Fibroblast of skin of left biceps (primary cell): ENCODE measurements around the gene ACSM2B.
"Not testable (repeated sequence)": the region's sequence is repeated elsewhere in the genome, so short reads cannot be mapped to it uniquely, and the experiment has no call there.

Experiments
- DNase-seq, 2 experiments: peaks; one replicate each; pipeline ENCODE4 v3.0.0-alpha.2; 2013; ENCODE audit warnings: low read depth in 2 of 2

The ACSM2B gene

DNA sequence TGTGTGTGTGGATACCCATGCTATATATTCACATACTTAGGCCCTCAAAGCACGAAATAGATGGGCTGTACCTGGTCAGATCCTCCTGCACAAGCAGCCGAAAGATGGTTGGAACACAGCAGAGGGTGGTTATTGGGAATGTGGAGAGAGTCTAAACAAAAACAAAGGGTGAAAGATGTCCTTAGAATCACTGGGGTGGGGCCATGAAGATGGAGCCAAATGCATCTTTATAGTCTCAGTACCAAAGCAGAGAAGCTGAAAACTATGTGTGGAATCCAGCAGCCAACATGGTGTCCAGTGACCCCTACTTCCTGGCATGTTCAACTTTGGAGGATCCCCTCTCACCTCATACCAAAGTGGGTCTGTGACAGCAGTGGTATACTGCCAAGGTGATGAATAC, 19.5 kb upstream of the ACSM2B start:
- DNase-seq: not testable (repeated sequence)

DNA sequence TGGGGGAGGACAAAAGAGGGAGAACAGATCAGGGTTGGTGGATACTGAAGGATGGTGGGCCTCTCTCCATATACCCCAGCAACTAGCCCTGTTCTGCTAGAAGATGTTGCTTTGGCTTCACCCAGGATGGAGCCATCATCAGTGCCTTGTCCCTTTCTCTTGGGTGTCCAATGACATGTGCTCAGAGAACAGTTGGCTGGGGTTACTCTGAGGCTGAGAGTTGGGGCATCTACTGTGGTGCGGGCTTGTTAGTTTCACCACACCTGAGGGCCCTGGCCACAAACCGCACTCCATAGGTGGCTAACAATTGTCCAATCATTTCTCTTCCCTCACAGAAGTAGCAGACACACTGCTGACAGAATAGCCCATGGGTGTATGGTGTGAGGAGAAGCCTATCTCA, 18.9 kb upstream of the ACSM2B start:
- not testable (repeated sequence) for DNase-seq

DNA sequence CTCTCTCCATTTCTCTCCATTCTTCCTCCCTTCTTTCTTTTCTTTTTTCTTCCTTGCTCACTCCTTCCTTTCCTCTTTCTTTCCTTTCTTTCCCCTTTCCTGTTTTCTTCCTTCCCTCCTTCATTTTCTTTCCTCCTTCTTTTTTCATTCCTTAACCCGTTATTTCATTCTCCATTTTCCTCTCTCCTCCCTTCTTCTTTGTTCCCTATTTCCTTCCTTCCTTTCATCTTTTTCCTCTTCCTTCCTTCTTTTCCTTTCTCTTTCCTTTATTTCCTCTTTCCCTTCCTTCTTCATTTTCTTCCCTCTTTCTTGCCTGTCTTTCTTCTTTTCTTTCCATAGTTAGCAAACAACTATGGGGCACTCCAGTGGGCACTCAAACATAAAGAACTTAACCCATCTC, 16.6 kb upstream of the ACSM2B start:
- DNase-seq: not testable (repeated sequence)

DNA sequence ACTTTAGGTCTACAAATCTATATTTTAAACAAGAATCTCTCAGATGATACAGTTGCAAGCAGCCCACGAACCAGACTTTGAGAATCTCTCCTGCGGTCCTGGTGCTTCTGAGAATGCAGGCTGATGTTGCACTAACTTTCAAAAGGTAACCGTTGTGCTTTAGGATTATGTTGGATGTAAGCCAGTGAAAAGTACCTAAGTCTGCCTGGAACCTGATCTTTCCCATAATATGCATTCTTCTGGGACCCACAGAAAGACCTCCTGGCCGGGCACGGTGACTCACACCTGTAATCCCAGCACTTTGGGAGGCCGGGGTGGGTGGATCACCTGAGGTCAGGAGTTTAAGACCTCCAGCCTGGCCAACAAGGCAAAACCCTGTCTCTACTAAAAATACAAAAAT, 13.3 kb upstream of the ACSM2B start:
- not testable (repeated sequence) for DNase-seq

DNA sequence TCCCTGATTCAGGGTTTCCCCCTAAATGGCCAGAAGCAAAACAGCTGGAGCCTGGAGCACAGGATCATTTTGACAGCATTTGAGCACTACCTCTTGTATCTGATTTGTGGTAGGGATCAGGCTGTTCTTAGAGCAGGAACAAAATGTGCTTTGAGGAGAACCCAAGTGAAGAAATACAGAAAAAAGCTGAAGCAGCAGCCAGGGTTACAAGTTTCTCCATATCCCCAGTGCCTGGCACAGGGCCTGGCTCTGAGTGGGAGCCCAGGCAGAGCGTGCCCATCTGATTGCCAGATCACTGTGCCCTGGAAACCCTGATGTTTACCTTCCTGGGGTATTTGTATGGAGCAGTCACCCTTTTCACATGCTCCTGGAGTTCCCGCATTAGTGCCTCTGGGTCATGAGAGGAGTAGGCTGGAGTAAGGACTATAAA, 11.5 kb upstream of the ACSM2B start:
- DNase-seq: not testable (repeated sequence)

DNA sequence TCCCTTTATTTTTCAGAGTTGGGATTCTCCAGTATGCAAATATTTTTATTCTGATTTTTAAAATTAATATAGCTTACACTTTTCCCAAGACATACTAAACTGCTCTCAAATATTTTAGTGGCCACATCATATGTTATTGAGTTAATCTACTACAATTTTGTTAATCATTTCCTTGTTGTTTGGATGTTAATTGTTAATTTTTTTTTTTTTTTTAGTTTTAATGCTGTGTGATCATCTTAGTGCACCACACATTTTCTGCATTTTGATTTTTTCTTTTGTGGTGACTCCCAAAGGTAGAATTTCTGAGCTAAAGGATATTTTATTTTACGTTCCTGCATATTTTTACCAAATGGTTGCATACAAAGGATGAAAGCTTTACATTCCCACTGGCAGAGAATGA, 10.5 kb upstream of the ACSM2B start:
- DNase-seq: not testable (repeated sequence)

DNA sequence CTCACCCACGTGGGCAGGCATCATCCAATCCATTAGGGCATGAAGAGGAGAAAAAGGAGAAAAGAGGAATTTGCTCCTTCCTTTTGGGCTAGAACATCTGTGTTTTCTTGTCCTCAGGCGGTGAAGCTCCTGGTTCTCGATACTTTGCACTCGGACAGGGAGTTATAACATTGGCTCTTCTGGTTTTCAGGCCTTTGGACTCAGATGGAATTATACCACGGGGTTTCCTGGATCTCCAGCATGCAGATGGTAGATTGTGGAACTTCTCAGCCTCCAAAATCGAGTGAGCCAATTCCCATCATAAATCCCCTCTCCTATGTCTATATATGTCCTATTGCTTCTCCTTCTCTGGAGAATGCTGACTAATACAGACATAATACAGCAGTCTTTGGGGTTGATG, 9.9 kb upstream of the ACSM2B start:
- not testable (repeated sequence) for DNase-seq

DNA sequence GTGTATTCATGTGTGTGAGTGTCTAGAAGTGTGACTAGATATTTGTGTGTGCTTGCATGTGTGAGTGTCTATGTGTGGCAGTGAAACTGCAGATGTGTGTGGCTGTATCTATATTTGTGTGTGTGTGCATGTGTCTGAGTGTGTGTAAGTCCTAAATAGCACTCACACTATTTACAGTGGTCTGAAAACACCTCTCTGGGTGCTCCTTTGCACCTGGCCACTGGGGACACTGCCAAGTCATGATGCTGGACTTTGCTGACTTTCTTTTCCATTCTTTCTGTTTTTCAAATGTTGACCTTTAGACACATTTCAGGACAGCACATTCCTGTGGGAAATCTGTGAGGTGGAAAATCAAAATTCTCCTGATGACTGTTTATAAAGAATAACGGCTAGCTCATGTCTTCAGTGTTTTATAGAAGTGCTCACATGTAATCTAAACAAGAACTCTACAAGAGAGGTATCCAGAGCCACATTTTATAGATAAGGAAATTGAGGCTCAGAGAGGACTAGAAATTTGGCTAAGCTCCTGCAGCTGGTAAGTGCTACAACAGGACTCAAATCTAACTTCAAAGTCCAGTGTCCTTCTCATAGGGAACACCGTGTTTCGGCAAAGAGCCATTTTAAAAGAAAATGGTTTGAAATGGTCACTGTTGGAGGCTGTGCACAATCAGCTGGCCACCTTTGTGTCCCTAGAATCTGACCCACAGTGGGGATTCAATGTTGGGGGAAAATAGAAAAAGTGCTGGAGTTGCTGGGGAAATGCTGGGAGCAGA, 4.5 kb upstream of the ACSM2B start:
- not testable (repeated sequence) for DNase-seq

DNA sequence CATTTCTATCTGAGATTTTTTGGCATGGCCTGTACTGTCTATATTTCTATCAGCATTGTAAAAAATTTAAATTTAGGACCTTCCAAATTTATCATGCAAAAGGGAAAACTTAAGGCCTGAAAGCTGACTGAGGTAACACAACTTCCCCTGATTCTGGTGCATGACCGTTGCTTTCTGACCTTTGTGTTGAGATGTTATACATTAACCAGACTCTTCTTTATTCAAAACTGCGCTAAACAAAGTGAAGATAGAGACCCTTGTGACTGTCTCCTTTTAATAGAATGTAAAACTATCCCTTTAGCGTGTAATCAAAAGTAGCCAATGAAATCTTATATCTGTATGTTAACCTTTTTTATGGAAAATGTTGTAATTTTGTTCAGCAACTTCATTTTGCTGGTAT, 1.9 kb upstream of the ACSM2B start:
- not testable (repeated sequence) for DNase-seq

DNA sequence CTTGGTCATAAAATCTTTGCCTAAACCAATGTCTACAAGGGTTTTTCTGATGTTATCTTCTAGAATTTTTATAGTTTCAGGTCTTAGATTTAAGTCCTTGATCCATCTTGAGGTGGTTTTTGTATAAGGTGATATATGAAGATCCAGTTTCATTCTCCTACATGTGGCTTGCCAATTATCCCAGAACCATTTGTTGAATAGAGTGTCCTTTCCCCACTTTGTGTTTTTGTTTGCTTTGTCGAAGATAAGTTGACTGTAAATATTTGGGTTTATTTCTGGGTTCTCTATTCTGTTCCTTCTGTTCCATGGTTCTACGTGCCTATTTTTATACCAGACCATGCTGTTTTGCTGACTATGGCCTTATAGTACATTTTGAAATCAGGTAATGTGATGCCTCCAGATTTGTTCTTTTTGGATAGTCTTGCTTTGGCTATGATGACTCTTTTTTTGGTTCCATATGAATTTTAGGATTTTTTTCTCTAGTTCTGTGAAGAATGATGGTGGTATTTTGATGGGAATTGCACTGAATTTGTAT, 7.0 kb downstream of the ACSM2B start:
- DNase-seq: not testable (repeated sequence)

DNA sequence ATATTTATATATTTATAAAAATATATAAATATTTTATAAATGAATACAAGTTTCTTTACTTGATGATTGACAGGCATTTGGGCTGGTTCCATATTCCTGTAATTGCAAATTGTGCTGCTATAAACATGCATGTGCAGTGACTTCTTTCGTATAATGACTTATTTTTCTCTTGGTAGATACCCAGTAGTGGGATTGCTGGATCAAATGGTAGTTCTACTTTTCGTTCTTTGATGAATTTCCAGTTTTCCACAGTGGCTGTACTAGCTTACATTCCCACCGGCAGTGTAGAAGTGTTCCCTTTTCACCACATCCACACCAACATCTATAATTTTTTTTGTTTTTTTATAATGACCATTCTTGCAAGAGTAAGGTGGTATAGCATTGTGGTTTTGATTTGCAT, 7.8 kb downstream of the ACSM2B start:
- no peak for DNase-seq

DNA sequence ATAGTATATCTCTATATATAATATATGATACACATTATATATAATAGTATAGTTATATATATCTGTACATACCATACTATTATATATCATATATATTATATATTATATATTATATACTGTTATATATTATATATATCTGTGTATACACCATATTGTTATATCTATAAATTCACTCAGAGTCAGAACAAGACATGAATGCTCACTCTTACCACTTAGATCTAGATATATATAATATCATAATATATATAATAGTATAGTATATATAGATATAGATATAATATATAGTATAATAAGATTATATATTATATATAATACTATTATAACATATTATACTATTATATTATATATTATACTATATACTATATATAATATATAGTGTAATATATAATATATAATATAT, 9.3 kb downstream of the ACSM2B start:
- no peak for DNase-seq

DNA sequence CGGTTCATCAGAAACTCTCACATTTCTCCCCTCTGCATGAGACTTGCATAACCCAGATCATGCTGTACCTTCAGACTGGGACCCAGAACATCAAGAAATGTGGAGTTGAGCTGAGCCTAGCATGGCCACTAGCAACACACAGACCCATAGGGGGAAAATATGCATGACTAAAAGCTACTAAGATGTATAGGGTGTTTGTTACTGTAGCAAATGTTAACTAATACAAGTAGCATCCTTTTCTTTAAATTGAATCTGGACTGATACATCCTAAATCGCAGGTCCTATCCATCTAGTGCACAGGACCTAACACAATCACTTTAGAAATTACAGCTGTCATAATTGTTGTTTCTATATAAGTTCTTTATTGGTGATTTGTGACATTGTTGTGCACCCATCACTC, 10.8 kb downstream of the ACSM2B start:
- DNase-seq: not testable (repeated sequence)

DNA sequence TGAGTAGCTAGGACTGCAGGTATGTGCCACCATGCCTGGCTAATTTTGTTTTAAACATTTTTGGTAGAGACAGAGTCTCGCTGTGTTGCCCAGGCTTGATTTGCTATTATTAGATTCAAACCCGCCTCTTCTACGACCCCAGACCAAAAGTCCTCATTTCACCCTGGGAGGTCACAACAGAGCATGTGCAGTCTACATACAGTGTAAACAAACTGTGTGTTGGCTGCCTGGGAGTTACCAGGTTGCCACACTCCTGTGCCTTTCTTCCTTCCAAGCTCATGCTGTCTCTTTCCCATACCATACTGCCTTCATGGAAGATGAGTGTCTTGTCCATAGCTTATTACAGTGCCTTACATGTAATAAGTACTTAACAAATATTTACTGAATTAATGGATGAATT, 11.9 kb downstream of the ACSM2B start:
- DNase-seq: not testable (repeated sequence)

DNA sequence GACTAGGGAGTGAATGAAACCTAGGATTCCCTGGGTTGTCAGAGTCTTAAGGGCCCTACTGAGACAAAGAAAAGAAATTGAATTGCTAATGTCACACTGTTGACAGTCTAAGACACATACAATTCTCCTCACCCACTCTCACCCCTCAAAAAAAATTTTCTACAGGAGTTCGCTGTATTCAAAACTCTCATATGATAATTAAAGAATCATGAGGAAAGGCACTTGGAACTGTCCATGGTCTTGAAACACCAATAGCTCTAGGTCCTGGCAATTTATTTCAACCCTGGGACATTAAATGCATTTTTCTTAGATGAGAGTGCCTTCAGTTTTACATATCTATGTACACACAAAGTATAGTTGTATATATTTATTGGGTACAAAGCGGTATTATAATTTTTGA, 20.5 kb downstream of the ACSM2B start:
- DNase-seq: not testable (repeated sequence)

DNA sequence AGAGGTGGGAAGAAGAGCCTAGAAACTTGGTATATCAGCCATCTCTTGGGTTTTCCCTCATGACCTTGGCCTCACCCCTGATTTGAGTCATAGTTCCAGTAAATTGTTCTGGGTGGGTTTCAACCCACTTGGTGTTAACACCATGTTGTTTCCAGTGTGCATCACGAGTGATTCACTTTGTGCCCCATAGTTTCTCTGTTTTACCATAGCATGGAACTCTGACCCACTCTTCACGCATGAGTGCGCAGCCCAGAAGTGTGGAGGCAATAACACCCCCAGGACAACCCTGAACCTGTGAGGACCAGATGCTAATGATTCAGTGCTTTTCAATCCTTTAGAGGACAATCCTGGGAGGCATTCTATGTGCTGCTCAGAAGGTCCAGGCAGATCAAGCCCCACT, 21.5 kb downstream of the ACSM2B start:
- DNase-seq: not testable (repeated sequence)

DNA sequence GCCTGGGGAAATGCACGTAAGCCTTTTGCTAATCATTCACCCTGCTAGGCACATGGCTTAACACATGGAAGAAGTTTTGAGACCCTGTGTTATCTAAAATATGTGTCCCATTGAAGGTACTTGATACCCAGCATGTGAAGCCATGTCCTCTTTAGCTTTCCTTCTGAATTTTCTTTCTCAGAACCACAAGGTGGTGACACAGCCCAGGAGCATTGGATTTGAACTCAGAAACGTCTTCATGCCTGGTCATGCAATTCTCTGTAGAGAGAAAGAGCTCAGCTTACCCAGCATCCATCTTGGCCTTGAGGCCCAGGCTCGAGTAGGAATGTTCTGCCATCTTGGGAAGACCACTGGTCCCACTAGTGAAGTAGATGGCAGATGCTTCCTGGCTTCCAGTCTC, 22.7 kb downstream of the ACSM2B start:
- DNase-seq: not testable (repeated sequence)

DNA sequence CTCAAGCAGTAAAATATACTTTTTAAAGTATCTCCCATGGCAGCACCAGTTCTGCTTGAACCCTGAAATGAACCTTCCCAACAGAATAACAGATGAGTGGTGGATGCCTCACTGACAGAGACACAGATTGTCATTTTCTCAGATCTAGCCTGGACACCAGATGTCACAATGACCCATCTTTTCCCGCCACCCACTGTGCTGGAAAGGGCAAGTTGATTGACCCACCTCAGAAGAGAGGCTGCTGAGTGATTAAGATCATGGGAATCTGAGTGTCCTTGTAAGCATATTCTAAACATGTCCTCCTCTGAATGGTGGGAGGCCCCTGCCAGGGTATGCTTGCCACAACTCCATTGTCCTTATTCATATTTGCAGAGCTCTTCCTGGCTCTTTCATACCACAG, 29.2 kb downstream of the ACSM2B start:
- DNase-seq: not testable (repeated sequence)

DNA sequence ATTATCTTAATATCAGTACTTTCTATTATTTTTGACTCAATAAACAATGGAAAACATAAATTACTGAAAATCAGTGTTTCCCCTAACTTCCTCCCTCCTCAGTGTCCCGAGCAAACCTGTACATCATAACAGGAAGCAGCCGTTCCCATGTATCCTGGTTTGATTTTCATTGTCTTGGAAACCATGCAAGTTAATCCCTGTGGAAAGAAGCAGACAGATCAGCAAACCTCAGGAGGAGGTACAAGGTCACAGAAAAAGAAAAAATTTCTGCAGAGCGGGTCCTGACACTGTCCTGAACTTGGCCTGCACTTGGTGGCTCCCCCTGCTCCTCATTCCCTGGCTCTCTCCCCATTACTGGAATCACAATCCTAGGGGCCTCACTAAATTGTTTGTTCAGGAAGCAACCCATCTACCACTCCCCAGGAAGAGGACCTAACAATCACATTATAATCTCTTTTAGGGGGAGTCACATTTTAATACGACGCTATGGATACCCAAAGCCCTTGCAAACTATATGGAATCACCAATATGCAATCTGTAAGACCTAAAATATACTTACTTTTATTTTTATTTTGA, 29.8 kb downstream of the ACSM2B start:
- DNase-seq: not testable (repeated sequence)

DNA sequence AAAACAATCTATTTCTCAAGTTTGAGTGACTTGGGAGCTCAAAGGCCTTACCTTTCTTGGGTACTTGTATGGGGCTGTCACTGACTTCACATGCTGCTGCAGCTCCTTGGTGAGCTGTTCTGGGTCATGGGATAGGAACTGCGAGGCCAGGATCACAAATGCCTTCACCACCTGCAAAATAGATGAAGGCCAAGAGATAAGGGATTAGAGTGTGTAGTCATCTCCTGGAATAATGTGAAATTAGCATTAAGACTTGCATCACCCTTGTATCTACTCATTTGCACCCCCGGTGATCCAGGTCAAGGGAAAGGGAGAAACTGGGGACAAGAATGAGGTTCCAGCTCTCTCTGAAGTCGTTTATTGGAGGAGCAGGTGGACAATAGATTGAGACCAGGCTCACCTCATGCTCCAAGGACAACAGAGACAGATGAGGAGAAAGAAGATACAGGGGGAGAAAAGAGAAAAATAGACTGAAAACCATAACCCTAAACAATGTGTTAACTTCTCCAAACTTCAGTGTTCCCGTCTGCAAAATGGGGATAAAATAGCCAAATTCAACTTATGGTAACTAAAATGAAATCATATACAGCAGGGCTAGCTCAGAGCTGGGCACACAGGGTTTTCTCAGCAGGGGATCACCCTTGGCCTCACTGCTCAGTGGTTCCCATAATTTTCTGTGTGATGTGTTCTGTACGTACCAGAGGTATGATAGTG, 35.4 kb downstream of the ACSM2B start:
- not testable (repeated sequence) for DNase-seq

DNA sequence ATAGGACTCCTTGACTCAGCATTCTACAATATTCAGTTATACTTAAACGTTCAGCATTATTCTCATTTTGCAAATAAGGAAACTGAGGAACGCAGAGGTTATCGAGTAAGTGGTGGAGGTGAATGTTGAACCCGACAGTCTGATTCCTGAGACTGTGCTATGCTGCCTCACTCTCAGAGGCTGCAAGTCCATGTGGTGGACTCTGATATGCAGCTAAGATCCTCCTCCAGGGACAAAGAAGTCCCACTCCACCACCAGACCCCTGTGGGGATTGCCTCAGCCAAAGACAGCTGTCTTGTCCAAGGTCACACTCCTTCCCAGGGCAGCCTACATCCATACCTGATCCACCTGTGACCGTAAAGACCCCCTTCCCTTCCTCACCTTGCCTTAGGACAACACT, 37.5 kb downstream of the ACSM2B start:
- DNase-seq: no peak

DNA sequence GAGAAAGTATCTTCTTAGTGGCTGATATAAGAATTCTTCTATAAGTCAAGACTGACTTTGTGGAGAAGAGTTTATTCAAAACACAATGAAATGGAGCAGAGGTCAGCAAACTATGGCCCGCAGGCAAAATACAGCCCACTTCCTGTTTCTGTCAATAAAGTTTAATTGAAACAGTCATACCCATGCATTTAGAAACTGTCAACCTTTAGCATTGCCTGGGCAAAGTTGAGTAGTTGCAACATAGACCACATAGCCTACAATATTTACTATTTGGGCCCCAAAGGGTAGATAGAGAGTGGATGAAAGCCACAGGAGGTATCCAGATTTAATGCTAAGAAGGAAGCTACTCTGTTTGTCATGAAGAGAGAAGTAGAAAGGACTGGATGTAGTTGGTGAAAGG, 38.0 kb downstream of the ACSM2B start:
- no peak for DNase-seq

DNA sequence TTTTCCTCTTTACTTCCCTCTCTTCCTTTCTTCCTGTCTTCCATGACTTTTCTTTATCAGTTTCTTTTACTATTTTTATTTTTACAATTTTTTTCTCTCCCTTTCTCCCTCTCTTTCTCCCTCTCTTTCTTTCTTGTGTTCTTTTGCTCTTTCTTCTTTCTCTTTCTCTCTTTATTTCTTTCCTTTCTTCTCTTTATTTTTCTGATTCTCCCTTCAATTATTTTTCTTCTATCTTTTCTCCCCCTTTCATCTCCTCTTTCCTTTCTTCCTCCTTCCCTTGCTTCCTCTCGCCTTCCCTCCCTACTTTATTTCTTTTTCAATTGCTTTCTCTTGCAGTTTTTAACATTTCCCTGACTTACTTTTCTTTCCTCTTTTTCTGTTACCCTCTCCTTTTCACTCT, 39.5 kb downstream of the ACSM2B start:
- not testable (repeated sequence) for DNase-seq
